DOHH2 (cell line): ENCODE measurements around the gene SLC9A6.

ENCODE experiments used
- H3F3A ChIP-seq: fragments of 200-600 bp; sonication (generic), shearing (Covaris generic); 2 replicates; pipeline ENCODE4 v1.6.0; 2016; ENCODE audit warnings: antibody characterized with exemption, mild to moderate bottlenecking; ENCODE audit not compliant: control insufficient read depth, insufficient read depth
- H3K27ac ChIP-seq: fragments of 200-600 bp; sonication (generic); 2 replicates; pipeline ENCODE4 v1.5.1; 2014; ENCODE audit warnings: low read depth, mild to moderate bottlenecking, low read length, moderate library complexity
- H3K27me3 ChIP-seq: fragments of 200-600 bp; sonication (generic); 2 replicates; pipeline ENCODE4 v1.6.1; 2014; ENCODE audit warnings: mild to moderate bottlenecking, low read length, mixed read lengths; ENCODE audit not compliant: control insufficient read depth
- H3K36me3 ChIP-seq: fragments of 200-600 bp; sonication (generic); 2 replicates; pipeline ENCODE4 v1.6.1; 2014; ENCODE audit warnings: mild to moderate bottlenecking, low read length, moderate library complexity, mixed read lengths; ENCODE audit not compliant: control insufficient read depth
- H3K4me1 ChIP-seq: fragments of 200-600 bp; sonication (generic); 2 replicates; pipeline ENCODE4 v1.6.1; 2014; ENCODE audit warnings: mild to moderate bottlenecking, low read length, mixed read lengths; ENCODE audit not compliant: control insufficient read depth
- H3K4me2 ChIP-seq: fragments of 200-600 bp; sonication (generic); 2 replicates; pipeline ENCODE4 v1.6.0; 2014; ENCODE audit warnings: mild to moderate bottlenecking, low read length, moderate library complexity
- H3K4me3 ChIP-seq: fragments of 200-600 bp; sonication (generic); 2 replicates; pipeline ENCODE4 v1.5.1; 2014; ENCODE audit warnings: mild to moderate bottlenecking, low read length, mixed read lengths
- H3K79me2 ChIP-seq: fragments of 200-600 bp; sonication (generic); 2 replicates; pipeline ENCODE4 v1.6.1; 2014; ENCODE audit warnings: mild to moderate bottlenecking, low read length, mixed read lengths; ENCODE audit not compliant: control insufficient read depth
- H3K9me2 ChIP-seq: fragments of 200-600 bp; sonication (generic); replicated peaks from 2 replicates; pipeline ENCODE4 v1.6.1; 2014; ENCODE audit warnings: mild to moderate bottlenecking, low read length, mixed read lengths; ENCODE audit not compliant: control insufficient read depth
- H3K9me3 ChIP-seq: fragments of 200-600 bp; sonication (generic); 2 replicates; pipeline ENCODE4 v1.6.1; 2014; ENCODE audit warnings: antibody characterized with exemption, low read length, mixed read lengths; ENCODE audit not compliant: control insufficient read depth, insufficient read depth
- H4K20me1 ChIP-seq: fragments of 200-600 bp; sonication (generic); 2 replicates; pipeline ENCODE4 v1.6.0; 2014; ENCODE audit warnings: low read depth, mild to moderate bottlenecking, antibody characterized with exemption, low read length, moderate library complexity; ENCODE audit not compliant: control insufficient read depth, insufficient read depth
- CTCF ChIP-seq: fragments of 200-600 bp; sonication (generic); IDR thresholded peaks from one replicate; pipeline ENCODE4 v1.5.1; 2014; ENCODE audit warnings: antibody characterized with exemption, mild to moderate bottlenecking, low read depth, low read length; ENCODE audit not compliant: poor library complexity, severe bottlenecking
- EZH2phosphoT487 ChIP-seq: fragments of 200-600 bp; sonication (generic); IDR thresholded peaks from 2 replicates; pipeline ENCODE4 v1.6.1; 2017; ENCODE audit warnings: borderline replicate concordance, mild to moderate bottlenecking, antibody characterized with exemption, low read length, moderate library complexity, mixed read lengths

Gene SLC9A6

GRCh38 chrX:135975421-135975820 lies 9.8 kb upstream of the SLC9A6 start:
- Histone ChIP-seq H4K20me1 (no peaks in the 10 kb centered on the region), H3K36me3 (no peaks in the 10 kb centered on the region), H3K9me2 (no peaks in the 10 kb centered on the region), H3K27ac (no peak overlapping the region), H3K4me2 (no peak overlapping the region), H3K4me1 (peaks cover 19% of the 10 kb centered on the region), H3K9me3 (no peaks in the 10 kb centered on the region), H3F3A (no peaks in the 10 kb centered on the region), H3K27me3 (no peaks in the 10 kb centered on the region), H3K4me3 (no peak overlapping the region), H3K79me2 (peaks cover 26% of the 10 kb centered on the region)
- TF ChIP-seq CTCF (no peak), EZH2phosphoT487 (no peak)

- no peak overlapping the region for H3K4me3 ChIP-seq
- no peak overlapping the region for H3K4me2 ChIP-seq
- peaks cover 10% of the 10 kb centered on the region for H3K4me1 ChIP-seq
- no peaks in the 10 kb centered on the region for H3K9me3 ChIP-seq
- H3K9me2 ChIP-seq: no peaks in the 10 kb centered on the region
- no peaks in the 10 kb centered on the region for H4K20me1 ChIP-seq
- H3K27ac ChIP-seq: no peak overlapping the region
- no peaks in the 10 kb centered on the region for H3K27me3 ChIP-seq
- H3F3A ChIP-seq: no peaks in the 10 kb centered on the region
- H3K36me3 ChIP-seq: no peaks in the 10 kb centered on the region
- no peak for TF ChIP-seq EZH2phosphoT487
- TF ChIP-seq CTCF: no peak
- H3K79me2 ChIP-seq: peaks cover 10% of the 10 kb centered on the region
These were observed 7.6 kb upstream of the SLC9A6 start for GRCh38 chrX:135977611-135978010.

- Histone ChIP-seq H3K9me2 (no peaks in the 10 kb centered on the region), H3K27ac (no peak overlapping the region), H3F3A (no peaks in the 10 kb centered on the region), H3K4me1 (peaks cover 17% of the 10 kb centered on the region), H3K36me3 (no peaks in the 10 kb centered on the region), H3K27me3 (no peaks in the 10 kb centered on the region), H3K4me2 (no peak overlapping the region), H4K20me1 (no peaks in the 10 kb centered on the region), H3K4me3 (no peak overlapping the region), H3K9me3 (no peaks in the 10 kb centered on the region), H3K79me2 (peaks cover 11% of the 10 kb centered on the region)
- no peak for TF ChIP-seq CTCF
- no peak for TF ChIP-seq EZH2phosphoT487
These were observed 4.2 kb upstream of the SLC9A6 start for GRCh38 chrX:135981010-135981409.

GRCh38 chrX:135981668-135982067 lies 3.6 kb upstream of the SLC9A6 start:
- TF ChIP-seq EZH2phosphoT487 (no peak), CTCF (no peak)

More at GRCh38 chrX:135981668-135982067, 3.6 kb upstream of the SLC9A6 start:
- no peaks in the 10 kb centered on the region for H3F3A ChIP-seq
- H3K4me3 ChIP-seq: no peak overlapping the region
- H3K27ac ChIP-seq: no peak overlapping the region
- peaks cover 17% of the 10 kb centered on the region for H3K79me2 ChIP-seq
- H3K4me2 ChIP-seq: no peak overlapping the region
- H3K27me3 ChIP-seq: no peaks in the 10 kb centered on the region
- no peaks in the 10 kb centered on the region for H3K9me2 ChIP-seq
- no peaks in the 10 kb centered on the region for H4K20me1 ChIP-seq
- H3K36me3 ChIP-seq: no peaks in the 10 kb centered on the region
- no peaks in the 10 kb centered on the region for H3K9me3 ChIP-seq
- peaks cover 17% of the 10 kb centered on the region for H3K4me1 ChIP-seq
